T1000 (cell line): ENCODE data around the gene MGAM2.

Experiments
- DNase-seq: peaks from one replicate; lab custom pipeline; 2025; ENCODE audit warnings: mixed read lengths; lab: John Stamatoyannopoulos, UW

MGAM2 gene

DNA sequence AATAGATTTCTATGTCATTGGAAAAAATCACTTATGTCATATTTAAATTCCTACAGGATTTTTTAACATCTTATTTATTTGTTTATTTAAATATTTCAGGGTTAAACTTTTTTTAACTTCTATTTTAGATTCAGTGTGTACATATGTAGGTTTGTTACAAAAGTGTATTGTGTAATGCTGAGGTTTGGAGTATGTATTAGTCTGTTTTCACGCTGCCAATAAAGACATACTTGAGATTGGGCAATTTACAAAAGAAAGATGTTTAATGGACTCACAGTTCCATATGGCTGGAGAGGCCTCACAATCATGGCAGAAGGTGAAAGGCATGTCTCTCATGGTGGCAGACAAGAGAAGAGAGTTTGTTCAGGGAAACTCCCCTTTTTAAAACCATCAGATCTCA lies 65.4 kb downstream of the MGAM2 start:
- DNase-seq, result no peak

DNA sequence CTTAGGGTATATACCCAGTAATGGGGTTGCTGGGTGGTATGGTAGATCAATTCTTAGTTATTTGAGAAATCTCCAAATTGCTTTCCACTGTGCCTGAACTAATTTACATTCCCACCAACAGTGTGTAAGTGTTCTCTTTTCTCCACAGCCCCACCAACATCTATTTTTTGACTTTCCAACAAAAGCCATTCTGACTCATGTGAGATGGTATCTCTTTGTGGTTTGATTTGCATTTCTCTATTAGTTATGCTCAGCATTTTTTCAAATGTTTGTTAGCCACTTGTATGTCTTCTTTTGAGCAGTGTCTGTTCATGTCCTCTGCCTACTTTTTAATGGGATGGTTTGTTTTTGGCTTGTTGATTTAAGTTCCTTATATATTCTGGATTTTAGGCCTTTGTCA lies 66.4 kb downstream of the MGAM2 start:
- no peak for DNase-seq

DNA sequence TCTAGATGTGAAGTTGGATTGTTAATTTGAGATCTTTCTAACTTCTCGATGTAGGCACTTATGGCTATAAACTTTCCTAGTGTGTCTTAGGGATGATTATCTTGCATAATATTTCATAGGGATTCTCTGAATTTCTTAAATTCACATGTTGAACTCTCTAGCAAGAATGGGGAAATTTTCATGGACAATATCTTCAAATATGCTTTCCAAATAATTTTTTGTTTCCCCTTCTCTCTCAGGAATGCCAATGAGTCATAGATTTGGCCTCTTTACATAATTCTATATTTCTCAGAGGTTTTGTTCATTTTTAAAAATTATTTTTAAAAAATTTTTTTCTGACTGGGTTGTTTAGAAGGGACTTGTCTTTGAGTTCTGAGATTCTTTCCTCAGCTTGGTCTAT lies 68.9 kb downstream of the MGAM2 start:
- DNase-seq, result no peak

DNA sequence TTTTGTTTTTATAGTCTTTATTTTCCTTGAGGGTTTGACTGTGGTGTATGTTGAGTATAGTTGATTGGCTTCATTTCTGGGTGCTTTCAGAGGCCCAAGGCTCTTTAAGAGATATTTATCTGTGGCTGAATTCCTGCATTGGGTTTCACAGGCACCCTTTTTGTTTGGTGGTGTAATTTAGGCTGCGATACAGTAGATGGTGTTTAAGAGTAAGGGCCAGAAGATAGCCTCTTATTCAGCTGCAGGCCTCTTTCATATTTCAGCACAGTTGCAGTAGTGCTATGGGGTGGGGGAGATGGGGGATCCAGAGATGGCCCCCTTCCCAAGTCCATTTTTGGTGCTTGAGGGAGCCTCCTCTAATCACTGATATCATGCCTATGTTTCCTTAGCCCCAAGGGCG lies 69.7 kb downstream of the MGAM2 start:
- DNase-seq, result no peak

DNA sequence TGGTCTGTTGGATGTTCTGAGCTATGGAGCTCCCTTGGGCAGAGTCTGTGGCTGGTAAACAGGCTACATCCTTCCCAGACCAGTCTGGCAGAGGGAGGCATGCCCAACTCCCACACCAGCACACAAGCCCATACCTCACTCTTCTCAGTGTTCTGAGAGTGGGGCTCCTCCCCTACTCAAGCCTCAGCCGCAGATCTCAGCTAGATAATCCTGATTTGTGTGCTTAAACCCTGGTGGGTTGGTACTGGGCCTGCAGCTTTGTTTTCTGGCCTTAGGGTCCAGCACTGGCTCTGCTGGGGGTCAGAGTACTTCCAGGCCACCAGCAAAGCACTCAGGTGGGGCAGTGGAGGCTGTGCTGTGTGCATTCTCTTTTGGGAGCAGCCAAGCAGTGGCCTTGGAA lies 70.4 kb downstream of the MGAM2 start:
- DNase-seq, result no peak

DNA sequence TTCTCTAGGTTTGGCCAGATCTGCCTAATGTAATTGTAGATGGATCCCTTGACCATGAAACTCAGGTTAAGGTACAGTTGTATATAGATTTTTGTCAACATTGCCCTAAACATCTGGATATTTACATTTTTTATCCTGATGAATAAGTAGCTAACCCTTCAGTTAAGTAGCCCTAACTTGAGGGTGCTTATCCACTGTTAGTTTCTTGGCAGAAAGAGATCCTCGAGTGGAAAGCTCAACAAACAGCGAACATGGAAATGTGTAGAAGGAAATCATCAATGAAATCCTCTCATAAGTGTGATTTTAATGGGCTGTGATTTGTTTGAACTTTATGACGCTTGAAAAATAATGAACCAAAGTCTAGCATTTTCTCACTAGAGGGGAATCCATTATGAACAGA lies 73.6 kb downstream of the MGAM2 start:
- DNase-seq, result no peak

DNA sequence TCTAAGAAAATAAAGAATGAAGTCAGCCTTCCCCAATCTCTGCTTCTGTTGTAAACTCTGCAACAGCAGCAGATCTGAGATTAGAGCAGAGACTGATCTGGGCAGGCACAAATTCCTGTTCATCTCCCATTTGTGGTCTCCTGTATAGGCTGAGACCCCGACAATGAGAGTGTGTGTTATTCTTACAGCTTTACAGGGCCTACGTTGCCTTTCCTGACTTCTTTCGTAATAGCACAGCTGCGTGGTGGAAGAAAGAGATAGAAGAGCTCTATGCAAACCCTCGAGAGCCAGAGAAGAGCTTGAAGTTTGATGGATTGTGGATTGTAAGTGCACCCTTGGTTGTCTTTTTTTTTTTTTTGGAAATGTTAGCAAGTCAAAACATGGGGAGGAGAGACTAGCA lies 74.3 kb downstream of the MGAM2 start:
- DNase-seq, result no peak

DNA sequence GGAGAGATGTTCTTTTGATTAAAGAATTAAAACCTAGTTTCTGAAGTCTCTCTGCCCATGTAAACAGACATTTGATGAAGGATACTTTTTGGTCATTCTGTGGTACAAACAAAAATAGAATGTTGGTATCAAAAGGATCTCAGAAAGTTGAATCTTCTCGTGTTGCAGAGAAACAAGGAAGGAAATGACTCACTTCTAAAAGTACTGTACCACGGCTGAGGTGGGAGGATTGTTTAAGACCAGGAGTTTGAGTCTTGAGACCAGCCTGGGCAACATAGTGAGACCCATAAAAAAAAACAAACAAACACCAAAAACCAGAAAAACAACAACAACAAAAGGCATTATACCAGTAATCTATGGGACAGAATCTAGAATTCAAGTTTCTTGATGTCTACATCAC lies 76.6 kb downstream of the MGAM2 start:
- DNase-seq, result no peak

DNA sequence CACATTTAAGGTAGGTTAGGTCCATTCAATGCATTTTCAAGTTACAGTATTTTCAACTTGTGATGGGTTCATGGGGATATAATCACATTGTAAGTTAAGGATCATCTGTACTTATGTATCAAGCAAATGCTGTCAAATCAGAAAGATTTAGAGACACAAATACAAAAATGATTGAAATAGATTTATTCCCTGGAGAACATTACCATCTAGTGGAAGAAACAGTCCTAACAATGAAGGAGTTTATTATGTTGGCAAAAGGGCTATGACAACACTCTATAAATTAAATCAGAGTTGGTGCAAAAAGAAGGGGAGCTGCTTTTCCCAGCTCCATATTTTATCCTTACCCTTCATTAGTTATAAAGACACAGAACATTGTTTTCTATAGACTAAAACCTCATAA lies 77.3 kb downstream of the MGAM2 start:
- no peak for DNase-seq

DNA sequence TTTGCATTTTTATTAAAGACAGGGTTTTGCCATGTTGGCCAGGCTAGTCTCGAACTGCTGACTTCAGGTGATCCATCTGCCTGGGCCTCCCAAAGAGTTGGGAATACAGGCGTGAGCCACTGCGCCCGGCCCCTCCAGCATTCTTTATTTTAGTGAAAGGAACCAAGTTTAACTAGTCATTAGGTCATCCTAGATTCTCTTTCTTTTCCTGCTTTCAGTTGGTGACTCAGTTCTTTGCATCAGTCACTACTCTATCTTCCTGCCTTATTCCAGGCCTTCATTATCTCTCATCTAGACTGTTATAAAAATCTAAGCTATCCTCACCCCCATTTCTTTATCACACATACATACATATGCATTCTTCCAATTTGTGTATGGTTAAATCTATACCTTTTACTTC lies 82.7 kb downstream of the MGAM2 start:
- no peak for DNase-seq

DNA sequence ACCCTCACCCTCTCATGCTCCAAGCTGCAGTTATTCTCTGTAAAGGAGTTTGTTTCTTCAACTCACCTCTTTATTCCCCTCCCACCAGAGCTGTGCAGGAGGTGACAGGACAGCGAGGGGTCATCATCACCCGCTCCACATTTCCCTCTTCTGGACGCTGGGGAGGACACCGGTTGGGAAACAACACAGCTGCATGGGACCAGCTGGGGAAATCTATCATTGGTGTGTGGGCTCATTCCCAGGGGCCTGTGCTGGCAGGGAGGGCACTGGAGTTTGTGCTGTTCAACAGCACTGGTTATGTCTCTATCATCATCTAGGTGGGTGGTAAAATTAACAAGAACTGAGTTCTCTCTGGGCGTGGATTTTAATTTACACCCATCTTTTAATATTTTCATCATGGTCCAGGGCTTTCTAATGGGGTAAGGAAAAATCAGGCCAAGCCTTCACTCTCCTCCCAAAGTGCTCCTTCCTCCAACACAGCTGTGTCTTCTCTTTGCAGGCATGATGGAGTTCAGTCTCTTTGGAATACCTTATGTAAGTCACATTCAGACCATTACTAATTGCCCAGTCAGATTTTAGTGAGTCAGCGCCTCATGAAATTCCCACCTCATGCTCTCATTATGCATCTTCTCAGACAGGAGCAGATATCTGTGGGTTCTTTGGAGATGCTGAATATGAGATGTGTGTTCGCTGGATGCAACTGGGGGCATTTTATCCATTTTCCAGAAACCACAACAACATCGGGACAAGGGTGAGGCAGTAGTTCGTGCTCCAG lies 84.7 kb downstream of the MGAM2 start:
- DNase-seq, result no peak

DNA sequence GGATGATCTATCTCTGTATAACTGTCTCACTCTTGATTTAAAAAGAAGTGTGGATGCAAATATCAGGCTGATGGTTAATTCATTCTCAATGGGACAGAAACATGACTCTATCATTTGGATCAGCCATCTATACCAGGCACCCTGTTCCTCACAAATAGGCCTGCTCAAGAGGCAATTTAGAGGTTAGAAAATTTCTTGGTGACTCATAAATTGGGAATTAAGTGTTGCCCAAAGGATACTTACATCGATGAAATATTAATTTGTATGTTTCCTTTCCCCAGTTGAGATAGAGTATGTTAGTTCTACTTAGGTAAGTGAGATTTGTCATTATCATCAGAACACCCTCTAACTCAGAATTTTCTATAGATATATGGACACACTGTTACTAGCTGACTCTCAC lies 88.7 kb downstream of the MGAM2 start:
- no peak for DNase-seq

DNA sequence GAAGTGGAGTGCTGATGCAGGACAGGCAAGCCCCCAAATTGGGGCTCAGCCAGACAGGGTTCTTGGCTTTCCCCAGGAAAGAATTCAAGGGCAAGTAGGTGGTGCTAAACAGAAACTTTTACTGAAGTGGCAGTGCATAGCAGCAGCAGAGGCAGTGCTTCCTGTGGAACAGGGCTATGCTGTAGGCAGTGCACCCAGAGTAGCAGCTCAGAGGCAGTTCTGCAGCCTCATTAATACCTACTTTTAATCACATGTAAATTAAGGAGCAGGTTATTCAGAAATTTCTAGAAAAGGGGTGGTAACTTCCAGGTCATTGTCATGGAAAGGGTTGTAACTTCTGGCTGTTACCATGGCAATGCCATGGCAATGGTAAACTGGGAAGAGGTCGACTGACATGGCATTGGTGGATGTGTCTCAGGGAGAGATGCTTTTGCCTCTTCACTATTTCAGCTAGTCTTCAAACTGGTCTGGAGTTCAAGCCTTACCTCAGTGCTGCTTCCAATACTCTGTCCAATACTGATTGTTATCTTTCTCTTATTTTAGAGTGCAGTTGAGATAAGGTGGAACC lies 117.1 kb downstream of the MGAM2 start:
- no peak for DNase-seq

DNA sequence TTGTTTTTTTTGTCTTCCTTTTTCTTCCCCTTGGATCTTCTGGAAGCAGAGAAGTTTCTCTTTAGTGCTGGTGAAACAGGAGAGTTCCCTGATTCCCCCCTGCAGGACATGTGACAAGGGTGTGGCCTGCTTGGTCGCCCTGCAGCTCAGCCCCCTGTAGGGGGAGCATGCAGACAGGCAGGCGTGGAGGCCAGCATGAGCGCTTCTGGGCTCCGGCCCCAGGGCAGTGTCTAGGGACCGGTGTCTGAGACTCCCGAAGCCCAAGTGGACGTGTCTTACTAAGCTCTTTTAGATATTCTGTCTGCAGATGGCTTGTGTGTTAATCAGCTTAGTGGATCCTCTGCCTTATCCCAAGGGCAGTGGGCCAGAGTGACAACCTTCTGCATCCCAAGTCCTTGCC lies 120.2 kb downstream of the MGAM2 start:
- DNase-seq, result no peak

DNA sequence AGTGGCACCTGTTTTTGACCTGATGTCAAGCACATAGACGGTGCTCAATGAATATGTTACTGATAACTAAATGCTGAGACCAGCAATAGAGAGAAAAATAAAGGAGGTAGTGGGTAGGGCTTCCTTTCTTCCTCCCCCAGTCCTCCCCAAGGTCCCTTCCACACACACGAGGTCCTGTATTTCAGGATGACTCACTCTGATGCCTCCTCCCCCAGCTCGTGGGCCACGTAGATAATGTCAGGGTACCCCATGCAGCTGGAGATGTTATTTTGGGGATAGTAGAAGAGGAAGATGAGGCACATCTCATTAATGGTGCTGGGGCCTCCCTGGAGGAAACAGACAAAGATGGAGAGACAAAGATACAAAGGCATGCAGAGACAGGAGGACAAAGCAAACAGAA lies 129.0 kb downstream of the MGAM2 start:
- DNase-seq, result no peak

DNA sequence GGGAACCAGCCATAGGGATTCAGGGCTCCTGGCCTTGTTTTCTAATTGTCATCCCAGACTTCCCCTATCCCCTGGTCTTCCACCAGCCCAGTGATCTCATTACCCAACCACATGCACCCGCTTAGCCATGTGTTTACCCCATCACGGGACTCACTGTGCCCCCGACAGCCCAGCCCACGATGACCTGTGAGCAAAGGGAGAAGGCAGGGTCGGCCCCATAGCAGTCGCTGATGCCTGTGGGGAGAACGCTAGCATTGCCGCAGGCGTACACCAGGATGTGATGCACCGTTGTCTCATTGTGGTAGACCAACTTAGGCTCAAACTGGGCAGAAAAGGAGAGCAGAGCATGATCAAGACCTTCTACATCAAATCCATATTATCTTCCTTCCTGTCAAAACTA lies 132.3 kb downstream of the MGAM2 start:
- no peak for DNase-seq

DNA sequence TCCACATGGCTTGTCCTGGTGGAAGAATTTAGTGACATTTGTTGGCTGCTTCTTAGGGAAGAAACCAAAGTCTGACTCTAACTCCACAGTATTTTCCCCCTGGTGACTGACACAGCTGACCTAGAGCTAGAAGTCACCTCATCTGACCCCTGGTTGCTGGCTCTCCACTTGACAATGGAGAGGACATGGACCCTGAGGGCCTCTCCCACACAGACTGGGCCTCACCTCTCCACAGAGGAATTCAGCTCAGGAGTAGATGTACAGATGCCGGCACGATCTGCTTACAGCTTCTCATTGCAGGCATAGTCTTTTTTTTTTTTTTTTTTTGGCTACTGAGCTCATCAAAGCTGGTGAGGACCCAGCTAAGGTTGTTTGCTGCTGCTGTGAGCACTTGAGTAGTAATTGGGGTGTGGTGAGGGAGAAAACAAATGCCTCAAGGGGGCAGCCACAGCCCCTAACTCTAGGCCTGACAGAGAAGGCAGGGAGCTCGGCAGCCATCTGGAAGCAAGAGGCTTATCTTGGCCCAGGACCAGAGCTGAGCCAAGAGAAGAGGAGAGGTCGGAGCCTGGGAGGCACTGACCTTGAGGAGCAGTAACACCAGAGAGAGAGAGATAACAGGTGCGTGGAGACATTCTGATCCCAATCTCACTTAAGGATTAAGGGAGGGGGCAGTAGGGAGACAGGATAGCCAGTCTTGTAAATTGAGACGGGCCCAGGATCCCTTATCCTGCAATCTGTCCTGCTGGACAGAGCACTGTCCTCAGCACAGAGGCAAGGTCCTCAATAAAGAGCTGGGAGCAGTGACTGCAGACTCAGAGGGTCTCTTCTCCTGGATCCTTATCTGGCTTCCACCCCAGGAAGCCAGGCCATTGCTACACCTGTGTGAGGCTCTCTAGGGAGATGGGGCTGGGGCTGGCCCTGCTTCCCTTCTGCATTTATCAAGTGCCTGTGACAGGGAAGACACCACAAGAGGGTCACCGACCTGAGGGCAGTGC lies 136.9 kb downstream of the MGAM2 start:
- no peak for DNase-seq

DNA sequence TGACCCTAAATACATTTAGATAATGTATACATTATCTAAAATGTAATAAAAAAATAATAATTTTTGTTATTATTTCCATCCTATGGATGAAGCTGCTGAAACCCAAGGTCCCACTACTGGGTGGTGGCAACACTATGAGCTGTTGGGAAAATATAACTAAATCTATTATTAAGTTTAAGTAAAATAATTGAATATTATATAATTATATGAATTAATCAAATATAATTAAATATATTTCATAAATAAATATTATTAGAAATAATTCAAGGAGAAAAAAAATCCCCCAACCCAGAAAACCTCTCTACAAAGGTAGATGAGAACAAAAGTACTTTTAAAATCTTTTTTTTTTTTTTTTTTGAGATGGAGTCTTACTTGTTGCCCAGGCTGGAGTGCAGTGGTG lies 138.4 kb downstream of the MGAM2 start:
- DNase-seq, result no peak

DNA sequence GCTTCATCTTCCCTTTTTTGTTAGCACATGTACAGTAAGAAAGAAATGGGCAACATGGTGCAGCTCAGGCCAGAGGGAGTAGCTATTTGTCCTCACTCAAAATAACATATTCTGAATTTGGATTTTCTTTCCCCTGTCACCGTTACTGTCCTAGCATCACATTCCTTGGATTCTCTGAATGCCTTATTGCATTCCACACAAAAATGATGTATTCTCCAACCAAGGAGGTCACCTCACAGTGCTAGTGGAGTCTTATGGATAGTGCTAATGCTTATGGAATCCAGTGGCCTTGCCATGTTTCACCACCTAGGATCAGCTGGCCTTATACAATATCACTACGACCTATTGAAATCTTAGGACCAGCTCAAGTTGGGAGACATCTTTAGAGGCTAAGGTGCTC lies 139.2 kb downstream of the MGAM2 start:
- no peak for DNase-seq

DNA sequence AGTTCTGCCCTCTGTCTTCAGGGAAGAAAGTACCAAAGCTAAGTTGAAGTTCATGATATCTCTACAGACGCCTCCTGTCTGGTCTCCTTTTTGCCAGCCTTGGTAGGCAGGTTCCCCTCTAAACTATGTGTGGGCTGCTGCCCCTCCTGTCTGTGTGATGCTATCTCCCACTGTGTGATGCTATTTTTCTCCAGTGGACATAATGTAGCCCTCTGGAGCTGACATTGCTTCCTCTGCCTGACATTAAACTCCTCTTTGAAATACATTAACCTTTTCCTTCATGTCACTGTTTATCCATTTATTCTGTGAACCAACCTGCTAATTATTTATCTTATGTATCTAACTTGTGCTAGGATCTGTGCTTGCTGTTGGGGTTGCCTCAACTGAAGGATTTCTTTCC lies 146.4 kb downstream of the MGAM2 start, which contains the start of gene PRSS58:
TSS of gene PRSS58 (minus strand) at position 101 of the 400 bp plus-strand sequence. CDS start 351 bp downstream, outside the sequence.
- DNase-seq, result no peak

DNA sequence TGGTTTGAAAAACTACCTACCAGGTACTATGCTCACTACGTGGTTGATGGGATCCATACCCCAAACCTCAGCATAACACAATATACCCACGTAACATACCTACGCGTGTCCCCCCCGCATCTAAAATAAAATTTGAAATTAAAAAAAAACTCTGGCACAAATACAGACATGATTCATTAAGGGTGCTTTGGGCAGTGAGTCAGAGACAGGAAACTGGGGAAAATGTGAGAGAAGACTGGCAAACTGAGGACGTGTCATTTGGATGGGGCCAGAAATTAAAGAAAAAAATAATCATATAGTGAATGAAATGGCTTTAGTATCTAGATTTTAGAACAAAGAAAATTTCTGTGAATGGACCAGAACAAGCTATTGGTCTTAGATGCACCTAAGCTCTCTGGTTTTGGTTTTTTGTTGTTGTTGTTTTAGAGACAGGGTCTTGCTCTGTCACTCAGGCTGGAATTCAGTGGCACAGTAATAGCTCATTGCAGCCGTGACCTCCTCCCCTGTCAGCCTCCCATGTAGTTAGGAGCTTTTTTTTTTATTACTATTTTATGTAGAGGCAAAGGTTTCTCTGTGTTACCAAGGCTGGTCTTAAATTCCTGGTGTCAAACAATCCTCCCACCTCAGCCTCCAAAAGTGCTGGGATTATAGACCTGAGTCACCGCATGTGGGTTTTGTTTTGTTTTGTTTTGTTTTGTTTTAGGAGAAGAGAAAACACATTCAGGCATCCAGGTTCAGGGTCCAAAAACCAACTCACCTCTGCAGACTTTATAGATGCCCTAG lies 152.3 kb downstream of the MGAM2 start:
- no peak for DNase-seq
